ENCODE results near the gene SMAD3. TPM values are rescaled to one million over a fixed set of nuclear protein-coding genes. Genes with fewer than 3 reads are reported as not detected.

The SMAD3 gene
- total and polyA plus RNA-seq, 2 of the 8 experiments (the other 6 are each of a cell fraction or from before 2014, with no cell fraction given), result 10.1 to 12.4 TPM

DNA sequence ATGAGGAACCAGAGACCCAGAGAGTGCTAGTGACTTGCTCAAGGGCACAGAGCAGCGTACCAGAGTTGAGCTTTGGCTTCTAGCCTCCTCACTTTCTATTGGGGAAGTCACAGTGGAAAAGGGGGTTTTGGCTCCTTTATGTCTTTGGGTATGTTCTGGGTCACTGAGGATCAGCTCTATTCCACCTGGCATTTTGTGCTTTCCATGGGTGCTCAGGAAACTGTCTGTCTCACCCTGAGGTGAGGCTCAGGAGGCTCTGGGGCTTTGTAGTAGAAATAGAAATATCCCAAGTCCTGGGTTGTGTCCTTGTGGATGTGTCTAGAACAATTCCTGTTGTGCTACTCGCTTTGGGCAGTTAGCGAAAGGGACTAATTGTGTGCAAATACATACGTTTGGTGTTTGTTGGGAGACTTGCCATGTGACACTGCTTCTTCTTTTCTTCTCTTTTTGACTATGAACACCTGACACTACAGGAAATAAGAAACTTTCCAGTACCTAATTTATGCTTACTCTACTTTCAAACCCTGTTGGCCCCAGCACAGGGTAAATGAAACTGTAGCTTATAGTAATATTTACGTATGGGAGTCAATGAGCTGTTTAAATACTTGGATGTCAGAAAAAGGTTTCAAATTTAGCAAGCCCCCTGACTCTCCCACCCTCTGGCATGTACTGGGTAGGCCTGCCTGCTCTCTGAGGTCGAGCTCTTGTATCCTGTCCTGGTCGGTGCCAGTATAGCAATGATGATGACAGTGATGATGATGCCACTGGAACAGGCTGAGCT, 35.6 kb downstream of the SMAD3 start:
- Histone ChIP-seq H3K4me1 (replicated peaks in 1 of 4; ENCODE audit: control insufficient read depth in 3 of 4, insufficient read depth in 4 of 4, low read length in 3 of 4) (peaks cover 0 to 6% (median 1%) of the 10 kb centered on the region in 4 experiments; a peak in 5 of 7 replicates), H2AFZ (ENCODE audit: low read length) (no peak overlapping the region), H2BK15ac (ENCODE audit: low read length) (no peak overlapping the region), H3K9me3 (ENCODE audit: insufficient read depth in 2 of 2, low read depth in 1 of 2, low read length in 1 of 2) (no peaks in the 10 kb centered on the region), H4K91ac (replicated peaks; ENCODE audit: insufficient read length, low read length) (no peak overlapping the region), H3K4me2 (ENCODE audit: insufficient read depth in 1 of 2, low read depth in 2 of 2, low read length in 2 of 2) (no peak overlapping the region), H2BK12ac (ENCODE audit: low read depth, low read length) (no peak overlapping the region), H3K56ac (replicated peaks; ENCODE audit: insufficient read length, low read depth, low read length) (no peak overlapping the region), H3K14ac (ENCODE audit: insufficient read length) (no peak overlapping the region), H4K5ac (ENCODE audit: insufficient read length, low read depth, low read length) (no peak overlapping the region), H3K79me2 (ENCODE audit: control insufficient read depth in 1 of 2, insufficient read depth in 2 of 2, low read length in 2 of 2) (peaks cover 0 to 19% of the 10 kb centered on the region in 2 experiments; a peak in 1 of 4 replicates), H2BK120ac (replicated peaks; ENCODE audit: low read depth, low read length) (no peak overlapping the region), H3K27ac (ENCODE audit: low read depth, low read length) (no peak overlapping the region), H3K36me3 (ENCODE audit: control insufficient read depth in 2 of 4, insufficient read depth in 4 of 4, low read length in 3 of 4) (no peaks in the 10 kb centered on the region), H3K4me3 (ENCODE audit: extremely low read depth in 1 of 4, insufficient read depth in 2 of 4, low read depth in 3 of 4, low read length in 4 of 4) (no peak overlapping the region), H2AK5ac (ENCODE audit: low read depth, low read length) (no peak overlapping the region), H3K27me3 (replicated peaks in 1 of 4; ENCODE audit: control insufficient read depth in 3 of 4, extremely low read depth in 1 of 4, insufficient read depth in 3 of 4, low read length in 3 of 4) (no peaks in the 10 kb centered on the region), H2BK5ac (ENCODE audit: low read depth, low read length) (no peak overlapping the region), H3K4ac (replicated peaks; ENCODE audit: insufficient read length, low read depth, low read length) (no peak overlapping the region), H3K23ac (ENCODE audit: insufficient read length) (no peak overlapping the region), H4K20me1 (replicated peaks in 1 of 2; ENCODE audit: control insufficient read depth in 1 of 2, insufficient read depth in 2 of 2, low read length in 2 of 2) (no peaks in the 10 kb centered on the region), H3K18ac (ENCODE audit: extremely low read depth, low read length) (no peak overlapping the region), H3K9ac (replicated peaks in 1 of 4; ENCODE audit: extremely low read depth in 1 of 4, low read depth in 3 of 4, low read length in 3 of 4) (no peak overlapping the region), H3K79me1 (ENCODE audit: low read depth, low read length) (peaks cover 12% of the 10 kb centered on the region), H2BK20ac (ENCODE audit: low read length) (no peak overlapping the region), H4K8ac (ENCODE audit: extremely low read depth, insufficient read depth, low read length) (no peak overlapping the region), H3K23me2 (ENCODE audit: low read depth, low read length) (no peaks in the 10 kb centered on the region)
- ChIA-PET POLR2A (ENCODE audit: partially characterized antibody) (interaction anchor here (1.5 kb wide), 1 partner anchor 13 kb away, joined by 6 read pairs; no protein-coding TSS in a partner anchor), CTCF (ENCODE audit: partially characterized antibody) (interaction anchor here (0.9 to 2.3 kb wide), 5 partner anchors 11 to 155 kb away, joined by 3 to 7 read pairs (median 3); no protein-coding TSS in a partner anchor)
- no peak for TF ChIP-seq FOSL1 (IDR thresholded peaks at IDR 0.05; ENCODE audit: insufficient read depth, low read depth, low read length)
- no peak for TF ChIP-seq HDAC2 (IDR thresholded peaks at IDR 0.05; ENCODE audit: borderline replicate concordance in 1 of 2, low read depth in 2 of 2, low read length in 2 of 2)
- TF ChIP-seq ZNF274 (IDR thresholded peaks at IDR 0.05; ENCODE audit: borderline replicate concordance, extremely low read depth, low read length), result no peak
- no peak for TF ChIP-seq KDM4A (IDR thresholded peaks at IDR 0.05; ENCODE audit: low read depth, low read length, severe bottlenecking)
- TF ChIP-seq, protein P1, sequence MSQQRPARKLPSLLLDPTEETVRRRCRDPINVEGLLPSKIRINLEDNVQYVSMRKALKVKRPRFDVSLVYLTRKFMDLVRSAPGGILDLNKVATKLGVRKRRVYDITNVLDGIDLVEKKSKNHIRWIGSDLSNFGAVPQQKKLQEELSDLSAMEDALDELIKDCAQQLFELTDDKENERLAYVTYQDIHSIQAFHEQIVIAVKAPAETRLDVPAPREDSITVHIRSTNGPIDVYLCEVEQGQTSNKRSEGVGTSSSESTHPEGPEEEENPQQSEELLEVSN (IDR thresholded peaks at IDR 0.05), result no peak
- TF ChIP-seq CTBP2 (IDR thresholded peaks at IDR 0.05; ENCODE audit: borderline replicate concordance, insufficient read depth, insufficient read length, low read length), result no peak
- TF ChIP-seq, protein P2, sequence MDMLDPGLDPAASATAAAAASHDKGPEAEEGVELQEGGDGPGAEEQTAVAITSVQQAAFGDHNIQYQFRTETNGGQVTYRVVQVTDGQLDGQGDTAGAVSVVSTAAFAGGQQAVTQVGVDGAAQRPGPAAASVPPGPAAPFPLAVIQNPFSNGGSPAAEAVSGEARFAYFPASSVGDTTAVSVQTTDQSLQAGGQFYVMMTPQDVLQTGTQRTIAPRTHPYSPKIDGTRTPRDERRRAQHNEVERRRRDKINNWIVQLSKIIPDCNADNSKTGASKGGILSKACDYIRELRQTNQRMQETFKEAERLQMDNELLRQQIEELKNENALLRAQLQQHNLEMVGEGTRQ (IDR thresholded peaks at IDR 0.05; ENCODE audit: low read length), result no peak
- no peak for TF ChIP-seq CBX8 (IDR thresholded peaks at IDR 0.05; ENCODE audit: borderline replicate concordance, low read depth, low read length)
- TF ChIP-seq SP4 (IDR thresholded peaks at IDR 0.05; ENCODE audit: low read length), result no peak
- WGBS, 2 experiments (ENCODE audit: extremely low coverage in 1 of 2, insufficient coverage in 1 of 2, insufficient read length in 1 of 2, insufficient replicate concordance in 2 of 2, low coverage in 1 of 2, low lambda C conversion rate in 2 of 2, missing lambda C conversion rate in 1 of 2), result 89% methylated on average over 7 of the region's 7 CpGs; no CpG with 5 or more reads in 1 of the 2 experiments
- FAIRE-seq (no peak), DNase-seq (ENCODE audit: low read depth in 1 of 2, low spot score in 2 of 2) (no peak)

Measured in H1 (cell line).